IMR-90 (cell line): ENCODE measurements around the gene PCNX2. TPM values are rescaled to one million over a fixed set of nuclear protein-coding genes. Genes with fewer than 3 reads are reported as not detected.

Experiments
- ATAC-seq: fragments of 200-7000 bp; cut with Tn5 transposase; 2 replicates; pipeline ENCODE4 v1.9.1; 2020; ENCODE audit warnings: low read depth, mild to moderate bottlenecking, moderate library complexity
- BruUV-seq: library from RNA; stranded (reverse); fragments of 400-500 nt; replicated peaks from 2 replicates; lab custom pipeline; 2021; lab: Mats Ljungman, UMichigan
- CTCF ChIA-PET: fragments of 300-600 bp; formaldehyde crosslinking; extraction: SDS; loops from one replicate; lab custom pipeline; 2021; ENCODE audit warnings: antibody characterized with exemption; lab: Yijun Ruan, JAX
- POLR2A ChIA-PET: fragments of 300-600 bp; sonication (Branson Sonifier 250); formaldehyde crosslinking; loops from one replicate; lab custom pipeline; 2022; ENCODE audit warnings: antibody characterized with exemption; ENCODE audit not compliant: unreplicated experiment; lab: Charles Lee
- DNase-seq: peaks from one replicate; pipeline ENCODE4 v3.0.0; 2013
- H2AFZ ChIP-seq: replicated peaks from 2 replicates; pipeline ENCODE3; 2013; ENCODE audit warnings: low read length, mild to moderate bottlenecking; ENCODE audit not compliant: poor library complexity
- H2AK5ac ChIP-seq: 2 replicates; pipeline ENCODE4 v1.6.1; 2013; ENCODE audit warnings: low read depth, low read length, inconsistent platforms
- H2AK9ac ChIP-seq: replicated peaks from 2 replicates; pipeline ENCODE3; 2013; ENCODE audit warnings: mild to moderate bottlenecking, low read depth, low read length, moderate library complexity; ENCODE audit not compliant: poor library complexity
- H2BK120ac ChIP-seq: 2 replicates; pipeline ENCODE4 v1.6.1; 2013; ENCODE audit warnings: low read depth, low read length, inconsistent platforms
- H2BK15ac ChIP-seq: 3 replicates; pipeline ENCODE4 v1.6.1; 2013; ENCODE audit warnings: low read depth, low read length, inconsistent platforms
- H2BK20ac ChIP-seq: 2 replicates; pipeline ENCODE4 v1.6.1; 2013; ENCODE audit warnings: low read depth, mild to moderate bottlenecking, inconsistent platforms, low read length, moderate library complexity
- H2BK5ac ChIP-seq: 2 replicates; pipeline ENCODE4 v1.6.1; 2013; ENCODE audit warnings: mild to moderate bottlenecking, low read depth, low read length, inconsistent platforms; ENCODE audit not compliant: poor library complexity, severe bottlenecking
- H3K14ac ChIP-seq: replicated peaks from 2 replicates; pipeline ENCODE4 v1.6.1; 2013; ENCODE audit warnings: low read depth, low read length, inconsistent platforms
- H3K18ac ChIP-seq: 2 replicates; pipeline ENCODE4 v1.6.1; 2013; ENCODE audit warnings: low read depth, low read length, control low read depth
- H3K23ac ChIP-seq: 2 replicates; pipeline ENCODE4 v1.6.1; 2013; ENCODE audit warnings: low read depth, low read length, inconsistent platforms
- H3K27ac ChIP-seq: 2 replicates; pipeline ENCODE4 v1.5.1; 2013; ENCODE audit warnings: mild to moderate bottlenecking, control low read depth, low read length; ENCODE audit not compliant: insufficient read depth
- H3K27me3 ChIP-seq: 2 replicates; pipeline ENCODE4 v1.6.1; 2013; ENCODE audit warnings: low read length; ENCODE audit not compliant: control insufficient read depth, insufficient read depth
- H3K36me3 ChIP-seq: 2 replicates; pipeline ENCODE4 v1.6.1; 2013; ENCODE audit warnings: low read length, mixed read lengths; ENCODE audit not compliant: control insufficient read depth, insufficient read depth
- H3K4ac ChIP-seq: 2 replicates; pipeline ENCODE4 v1.6.1; 2013; ENCODE audit warnings: low read depth, low read length, inconsistent platforms
- H3K4me1 ChIP-seq: 2 replicates; pipeline ENCODE4 v1.6.1; 2013; ENCODE audit warnings: low read length, mixed read lengths; ENCODE audit not compliant: control insufficient read depth, insufficient read depth
- H3K4me2 ChIP-seq: 2 replicates; pipeline ENCODE4 v1.6.1; 2013; ENCODE audit warnings: low read depth, mild to moderate bottlenecking, control low read depth, low read length, moderate library complexity
- H3K4me3 ChIP-seq: 2 replicates; pipeline ENCODE4 v1.5.1; 2013; ENCODE audit warnings: low read depth, mild to moderate bottlenecking, control low read depth, low read length, moderate library complexity; ENCODE audit not compliant: insufficient read depth
- H3K56ac ChIP-seq: 2 replicates; pipeline ENCODE4 v1.6.1; 2013; ENCODE audit warnings: low read length, inconsistent platforms; ENCODE audit not compliant: insufficient read depth; ENCODE audit errors: extremely low read depth
- H3K79me1 ChIP-seq, 2 experiments: 2 replicates each; pipeline ENCODE4 v1.6.1; 2013; ENCODE audit warnings: low read length in 2 of 2, inconsistent platforms in 1 of 2, low read depth in 1 of 2
- H3K9ac ChIP-seq: 2 replicates; pipeline ENCODE4 v1.6.1; 2013; ENCODE audit warnings: low read depth, low read length, control low read depth
- H3K9me1 ChIP-seq: 2 replicates; pipeline ENCODE4 v1.6.1; 2013; ENCODE audit warnings: low read length, inconsistent platforms; ENCODE audit not compliant: insufficient read depth
- H3K9me3 ChIP-seq: 2 replicates; pipeline ENCODE4 v1.6.1; 2013; ENCODE audit warnings: low read length; ENCODE audit not compliant: control insufficient read depth, insufficient read depth
- H4K20me1 ChIP-seq: 2 replicates; pipeline ENCODE4 v1.6.1; 2013; ENCODE audit warnings: low read length, inconsistent platforms; ENCODE audit not compliant: insufficient read depth
- H4K5ac ChIP-seq: 2 replicates; pipeline ENCODE4 v1.6.1; 2013; ENCODE audit warnings: mild to moderate bottlenecking, low read depth, low read length, control low read depth
- H4K8ac ChIP-seq, 2 experiments: 2 replicates each; pipeline ENCODE4 v1.6.1; 2013; ENCODE audit warnings: low read depth in 2 of 2, low read length in 2 of 2, control low read depth in 1 of 2, inconsistent platforms in 1 of 2
- H4K91ac ChIP-seq: 2 replicates; pipeline ENCODE4 v1.6.1; 2013; ENCODE audit warnings: low read depth, low read length, inconsistent platforms; ENCODE audit not compliant: insufficient read depth
- BHLHE40 ChIP-seq: fragments of 150-350 bp; IDR thresholded peaks from 2 replicates; pipeline ENCODE4 v1.6.1; 2016; ENCODE audit warnings: mild to moderate bottlenecking, low read depth, low read length
- CHD1 ChIP-seq: IDR thresholded peaks from 2 replicates; pipeline ENCODE4 v1.6.1; 2012; ENCODE audit warnings: low read depth, low read length, improper control_type of control experiment
- MAFK ChIP-seq: IDR thresholded peaks from 2 replicates; pipeline ENCODE4 v1.6.1; 2012; ENCODE audit warnings: low read depth, low read length, improper control_type of control experiment
- MAZ ChIP-seq: IDR thresholded peaks from 2 replicates; pipeline ENCODE4 v1.6.1; 2012; ENCODE audit warnings: low read depth, mild to moderate bottlenecking, low read length, improper control_type of control experiment, moderate library complexity, borderline replicate concordance
- MXI1 ChIP-seq: IDR thresholded peaks from 2 replicates; pipeline ENCODE4 v1.6.1; 2012; ENCODE audit warnings: low read depth, mild to moderate bottlenecking, low read length, moderate library complexity, borderline replicate concordance
- NFE2L2 ChIP-seq: fragments of 150-350 bp; IDR thresholded peaks from 2 replicates; pipeline ENCODE4 v1.6.1; 2016; ENCODE audit warnings: low read depth, mild to moderate bottlenecking, low read length
- POLR2A ChIP-seq: IDR thresholded peaks from 2 replicates; pipeline ENCODE4 v1.6.1; 2012; ENCODE audit warnings: mild to moderate bottlenecking, low read depth, low read length
- RAD21 ChIP-seq: IDR thresholded peaks from 2 replicates; pipeline ENCODE4 v1.6.1; 2012; ENCODE audit warnings: low read length, improper control_type of control experiment
- RFX5 ChIP-seq: IDR thresholded peaks from 2 replicates; pipeline ENCODE4 v1.8.0; 2012; ENCODE audit warnings: low read depth, mild to moderate bottlenecking, low read length, moderate library complexity
- SMC3 ChIP-seq: fragments of 150-350 bp; IDR thresholded peaks from 2 replicates; pipeline ENCODE4 v1.6.1; 2016; ENCODE audit warnings: low read depth, mild to moderate bottlenecking, antibody characterized with exemption, low read length, moderate library complexity
- WGBS, 2 experiments: methylation state at CpG; one replicate each; pipeline versions ENCODE4 v1.1.5 to v1.1.7; 2013; ENCODE audit warnings: missing lambda C conversion rate in 2 of 2; ENCODE audit not compliant: insufficient read length in 1 of 2; ENCODE audit errors: extremely low coverage in 2 of 2; 5-methylcytosine and 5-hydroxymethylcytosine counted together
- dilution Hi-C: fragments of 300-500 bp; cut with HindIII; formaldehyde crosslinking; loops from one replicate; pipeline ENCODE4 v1.14.3; 2018; ENCODE audit warnings: low sequenced_read_pairs; ENCODE audit not compliant: unreplicated experiment
- in situ Hi-C: fragments of 300-500 bp; cut with MboI; formaldehyde crosslinking; loops from 3 replicates; pipeline ENCODE4 v1.14.3; 2019; ENCODE audit warnings: low sequenced_read_pairs, inconsistent platforms, mixed read lengths
- intact Hi-C: fragments of 100-400 bp; cut with micrococcal nuclease; formaldehyde crosslinking; loops from 2 replicates; pipeline ENCODE4 v1.10.0; 2022
- polyA plus RNA-seq, 3 experiments: library from polyadenylated mRNA; depleted of rRNA; stranded (reverse); fragments of >200 nt; gene quantifications; 2 replicates each; pipeline ENCODE4 v1.2.3, GENCODE V29; 2012; ENCODE audit warnings: low replicate concordance in 1 of 3
- total RNA-seq: library from RNA; depleted of rRNA; stranded (reverse); fragments of >200 nt; gene quantifications from 2 replicates; pipeline ENCODE4 v1.2.3, GENCODE V29; 2012
- TF ChIP-seq, protein P1 (sequence below): conservative IDR thresholded peaks from 2 replicates; pipeline ENCODE4 v1.5.1; 2012; ENCODE audit warnings: mild to moderate bottlenecking, low read depth, low read length, improper control_type of control experiment
- TF ChIP-seq, protein P2 (sequence below): fragments of 150-350 bp; IDR thresholded peaks from 2 replicates; pipeline ENCODE4 v1.6.1; 2016; ENCODE audit warnings: low read depth, mild to moderate bottlenecking, low read length, moderate library complexity, borderline replicate concordance

The PCNX2 gene
- total and polyA plus RNA-seq, 2 of the 4 experiments (the other 2 are of a cell fraction): 15.9 to 22.6 TPM

DNA sequence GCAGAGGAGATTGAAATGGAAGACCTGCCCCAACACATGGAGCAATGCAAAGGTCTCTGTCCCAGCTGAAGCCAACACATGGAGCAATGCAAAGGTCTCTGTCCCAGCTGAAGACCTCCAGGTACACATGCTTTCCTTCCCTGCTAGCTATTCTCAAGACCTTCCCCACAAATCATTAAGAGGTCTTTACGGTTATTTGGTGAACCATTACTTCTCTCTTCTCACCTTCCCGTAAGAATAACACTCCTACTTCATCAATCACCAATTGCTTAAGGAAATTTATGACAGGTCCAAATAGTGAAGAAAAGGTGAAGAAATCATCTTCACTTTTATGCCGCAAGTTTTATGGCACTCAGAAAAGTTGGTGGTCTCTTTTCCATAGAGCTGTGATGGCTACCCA is 206.3 kb downstream of the PCNX2 start:
- Histone ChIP-seq H3K9me3 (no peaks in the 10 kb centered on the region), H2BK20ac (no peak overlapping the region), H4K91ac (no peak overlapping the region), H3K27me3 (no peaks in the 10 kb centered on the region), H3K9me1 (no peaks in the 10 kb centered on the region), H3K56ac (no peak overlapping the region), H2AK5ac (no peak overlapping the region), H3K4me2 (no peak overlapping the region), H3K14ac (no peak overlapping the region), H3K9ac (no peak overlapping the region), H2AK9ac (no peak overlapping the region), H4K20me1 (no peaks in the 10 kb centered on the region), H3K23ac (no peak overlapping the region), H2BK15ac (no peak overlapping the region), H4K5ac (no peak overlapping the region), H3K79me1 (no peaks in the 10 kb centered on the region), H2AFZ (no peak overlapping the region), H3K36me3 (no peaks in the 10 kb centered on the region; the same call in 1 of the 2 replicates), H3K27ac (no peak overlapping the region), H4K8ac (no peak overlapping the region), H3K18ac (no peak overlapping the region), H2BK120ac (no peak overlapping the region), H2BK5ac (no peak overlapping the region), H3K4ac (no peak overlapping the region), H3K4me3 (no peak overlapping the region), H3K4me1 (no peaks in the 10 kb centered on the region; the same call in 1 of the 2 replicates)
- dilution Hi-C loops (no loop called here), intact Hi-C loops (no loop called here), in situ Hi-C loops (no loop called here)
- no peak for DNase-seq
- TF ChIP-seq SMC3 (no peak), CHD1 (no peak), POLR2A (no peak), MAFK (no peak), MAZ (no peak), RAD21 (no peak), MXI1 (no peak), NFE2L2 (no peak), RFX5 (no peak), BHLHE40 (no peak)
- TF ChIP-seq, protein P1, sequence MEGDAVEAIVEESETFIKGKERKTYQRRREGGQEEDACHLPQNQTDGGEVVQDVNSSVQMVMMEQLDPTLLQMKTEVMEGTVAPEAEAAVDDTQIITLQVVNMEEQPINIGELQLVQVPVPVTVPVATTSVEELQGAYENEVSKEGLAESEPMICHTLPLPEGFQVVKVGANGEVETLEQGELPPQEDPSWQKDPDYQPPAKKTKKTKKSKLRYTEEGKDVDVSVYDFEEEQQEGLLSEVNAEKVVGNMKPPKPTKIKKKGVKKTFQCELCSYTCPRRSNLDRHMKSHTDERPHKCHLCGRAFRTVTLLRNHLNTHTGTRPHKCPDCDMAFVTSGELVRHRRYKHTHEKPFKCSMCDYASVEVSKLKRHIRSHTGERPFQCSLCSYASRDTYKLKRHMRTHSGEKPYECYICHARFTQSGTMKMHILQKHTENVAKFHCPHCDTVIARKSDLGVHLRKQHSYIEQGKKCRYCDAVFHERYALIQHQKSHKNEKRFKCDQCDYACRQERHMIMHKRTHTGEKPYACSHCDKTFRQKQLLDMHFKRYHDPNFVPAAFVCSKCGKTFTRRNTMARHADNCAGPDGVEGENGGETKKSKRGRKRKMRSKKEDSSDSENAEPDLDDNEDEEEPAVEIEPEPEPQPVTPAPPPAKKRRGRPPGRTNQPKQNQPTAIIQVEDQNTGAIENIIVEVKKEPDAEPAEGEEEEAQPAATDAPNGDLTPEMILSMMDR: no peak
- TF ChIP-seq, protein P2, sequence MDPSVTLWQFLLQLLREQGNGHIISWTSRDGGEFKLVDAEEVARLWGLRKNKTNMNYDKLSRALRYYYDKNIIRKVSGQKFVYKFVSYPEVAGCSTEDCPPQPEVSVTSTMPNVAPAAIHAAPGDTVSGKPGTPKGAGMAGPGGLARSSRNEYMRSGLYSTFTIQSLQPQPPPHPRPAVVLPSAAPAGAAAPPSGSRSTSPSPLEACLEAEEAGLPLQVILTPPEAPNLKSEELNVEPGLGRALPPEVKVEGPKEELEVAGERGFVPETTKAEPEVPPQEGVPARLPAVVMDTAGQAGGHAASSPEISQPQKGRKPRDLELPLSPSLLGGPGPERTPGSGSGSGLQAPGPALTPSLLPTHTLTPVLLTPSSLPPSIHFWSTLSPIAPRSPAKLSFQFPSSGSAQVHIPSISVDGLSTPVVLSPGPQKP: no peak
- WGBS, 2 experiments: no CpG with 5 or more reads among the region's 3 CpGs
- CTCF ChIA-PET: no interaction called here
- no peak for ATAC-seq
- POLR2A ChIA-PET: no interaction called here
- no TSS peak for BruUV-seq
